Measurements from ENCODE around the gene SEPHS1.

The SEPHS1 gene

DNA sequence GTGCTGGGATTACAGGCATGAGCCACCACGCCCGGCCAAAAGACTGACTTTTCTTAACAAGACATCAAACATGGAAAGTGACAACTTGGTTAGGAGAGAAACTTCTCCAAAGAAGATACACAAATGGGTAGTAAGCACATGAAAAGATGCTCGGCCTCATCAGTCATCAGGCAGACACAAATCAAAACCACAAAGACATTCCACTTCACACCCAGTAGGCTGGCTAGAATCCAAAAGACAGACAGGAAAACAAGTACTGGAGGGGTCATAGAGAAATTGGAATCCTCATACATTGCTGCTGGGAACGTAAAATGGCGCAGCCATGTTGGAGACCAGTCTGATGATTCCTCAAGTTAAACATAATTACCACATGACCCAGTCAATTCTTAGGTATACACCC lies 16.4 kb downstream of the SEPHS1 start:
- TF ChIP-seq CTCF (IDR thresholded peaks at IDR 0.05), result no peak

DNA sequence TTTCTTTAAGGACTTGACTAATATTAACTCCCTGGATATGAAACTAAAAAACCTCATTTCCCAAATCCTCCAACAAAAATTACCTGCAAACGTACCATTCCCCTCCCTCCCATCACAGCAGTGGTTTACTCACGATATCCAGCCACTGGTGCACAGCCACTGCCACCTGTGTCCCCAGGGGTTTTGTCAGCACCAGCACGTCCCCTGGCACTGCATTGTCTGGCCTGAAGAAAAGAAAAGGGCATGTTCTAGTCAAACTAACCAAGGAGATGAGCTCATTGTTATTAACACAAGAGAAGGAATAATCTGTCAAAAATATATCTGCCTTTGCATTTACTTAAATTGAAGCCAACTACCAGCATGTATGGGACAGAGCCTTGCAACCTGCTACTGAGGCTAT lies 18.5 kb downstream of the SEPHS1 start:
- no peak for TF ChIP-seq CTCF (IDR thresholded peaks at IDR 0.05)

DNA sequence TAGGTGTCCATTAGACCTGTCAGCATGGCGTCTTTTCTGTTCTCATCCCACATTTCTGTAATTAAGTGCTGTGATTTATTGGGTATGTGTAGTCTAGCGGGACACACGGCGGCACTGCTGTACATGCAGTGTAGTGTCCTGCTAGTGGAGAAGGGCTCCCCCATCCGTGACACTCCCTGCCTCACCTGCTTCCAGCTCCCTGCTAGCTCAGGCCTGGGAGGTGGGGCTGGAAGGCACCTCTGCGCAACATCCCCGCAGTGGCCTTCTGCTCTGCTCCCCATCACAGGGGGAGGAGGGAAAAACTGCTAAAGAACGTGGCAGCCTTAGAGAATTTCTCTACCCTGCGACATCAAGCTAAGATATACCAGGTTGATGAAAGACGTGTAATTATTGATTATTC lies 19.5 kb downstream of the SEPHS1 start:
- no peak for TF ChIP-seq CTCF (IDR thresholded peaks at IDR 0.05)

- TF ChIP-seq CTCF (IDR thresholded peaks at IDR 0.05), result no peak
Observed at GRCh38 chr10:13328126-13328525, 20.0 kb downstream of the SEPHS1 start.

- no peak for TF ChIP-seq CTCF (IDR thresholded peaks at IDR 0.05)
Observed at GRCh38 chr10:13327534-13327933, 20.6 kb downstream of the SEPHS1 start.

DNA sequence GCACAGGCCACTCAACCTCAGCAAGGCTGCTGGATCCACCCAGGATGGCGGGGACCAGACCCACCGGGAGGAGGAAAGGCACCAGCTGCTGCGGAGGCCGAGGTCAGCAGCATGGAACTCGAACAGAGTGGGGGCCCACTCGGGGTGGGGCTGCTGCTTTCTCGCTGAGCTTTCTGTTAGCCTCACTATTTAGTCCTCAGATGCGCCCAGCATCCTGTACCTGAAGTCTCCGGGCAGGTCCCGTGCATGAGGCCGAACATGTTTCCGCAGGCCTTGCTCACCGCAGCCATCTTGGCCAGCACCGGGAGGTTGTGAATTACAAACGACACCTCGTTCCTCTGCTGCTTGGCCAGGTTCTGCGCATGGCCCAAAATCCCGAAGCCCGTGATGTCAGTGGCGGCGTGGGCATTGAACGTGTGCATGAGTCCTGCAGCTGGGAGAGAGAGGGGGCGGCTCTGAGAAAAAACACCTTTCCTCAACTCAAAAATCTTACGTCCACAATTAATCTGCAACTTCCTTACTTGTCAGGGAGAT lies 25.4 kb downstream of the SEPHS1 start:
- TF ChIP-seq CTCF (IDR thresholded peaks at IDR 0.05), result no peak

DNA sequence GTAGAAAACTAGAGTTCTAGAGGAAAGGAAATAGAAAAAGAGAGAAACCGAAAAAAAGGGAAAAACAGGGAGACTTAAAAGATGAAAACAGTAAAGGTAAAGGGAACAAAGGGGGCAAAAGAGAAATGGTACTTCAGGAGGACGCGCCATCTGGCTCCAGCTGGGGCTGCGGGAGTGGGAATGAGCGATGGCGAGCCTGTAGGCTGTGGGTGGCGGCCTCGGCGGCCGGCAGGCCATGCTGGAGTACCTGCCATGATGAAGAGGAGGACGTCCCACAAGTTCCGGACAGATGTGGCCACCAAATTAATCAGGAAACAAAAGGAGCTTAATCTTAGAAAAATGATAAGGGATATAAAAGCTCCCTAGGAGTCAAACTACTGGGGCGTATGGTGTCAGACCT lies 26.5 kb downstream of the SEPHS1 start:
- TF ChIP-seq CTCF (IDR thresholded peaks at IDR 0.05), result no peak

GRCh38 chr10:13319166-13319565 lies 28.9 kb downstream of the SEPHS1 start:
- no peak for TF ChIP-seq CTCF (IDR thresholded peaks at IDR 0.05)

Data from LNCAP (cell line).